SK-N-SH (cell line): ENCODE measurements around the gene TBC1D17. TPM values are rescaled to one million over a fixed set of nuclear protein-coding genes. Genes with fewer than 3 reads are reported as not detected.
A peak's percentile ranks its signal among the peaks of the same experiment; 100 is the strongest.

Source experiments
- CTCF ChIA-PET: fragments of 300-600, 350-600 bp; formaldehyde crosslinking; extraction: SDS; loops from one replicate; lab custom pipeline; 2021; lab: Yijun Ruan, JAX
- POLR2A ChIA-PET: fragments of 350-600 bp; sonication (Branson Sonifier 250); formaldehyde crosslinking; extraction: SDS; loops from one replicate; lab custom pipeline; 2020; ENCODE audit warnings: antibody characterized with exemption, inconsistent platforms; lab: Yijun Ruan, JAX
- DNase-seq: peaks from one replicate; pipeline ENCODE4 v3.0.0; 2012
- H2AFZ ChIP-seq: fragments of 200-600 bp; sonication (generic); 2 replicates; pipeline ENCODE4 v1.8.1; 2016; ENCODE audit warnings: antibody characterized with exemption, mild to moderate bottlenecking, low read depth
- H3F3A ChIP-seq: fragments of 200-600 bp; sonication (generic); replicated peaks from 2 replicates; pipeline ENCODE3; 2016; ENCODE audit warnings: antibody characterized with exemption, mild to moderate bottlenecking; ENCODE audit not compliant: insufficient read depth
- H3K27ac ChIP-seq, 2 experiments: fragments of 200-500 bp in 1 of 2; fragments of 200-600 bp in 1 of 2; sonication (Bioruptor generic) in 1 of 2; sonication (generic), shearing (Covaris generic) in 1 of 2; 2 replicates each; pipeline versions ENCODE4 v1.5.1 to v1.6.1; 2014 to 2016; ENCODE audit warnings: low read depth in 2 of 2, inconsistent platforms in 1 of 2, low read length in 1 of 2, mild to moderate bottlenecking in 1 of 2, mixed read lengths in 1 of 2
- H3K27me3 ChIP-seq: fragments of 200-600 bp; sonication (generic), shearing (Covaris generic); 2 replicates; pipeline ENCODE4 v1.6.1; 2016; ENCODE audit warnings: mixed run types; ENCODE audit not compliant: insufficient read depth
- H3K36me3 ChIP-seq, 2 experiments: fragments of 200-500 bp in 1 of 2; fragments of 200-600 bp in 1 of 2; sonication (Bioruptor generic) in 1 of 2; sonication (generic) in 1 of 2; replicated peaks in 1 of 2; 2 replicates each; pipeline versions ENCODE3 to v1.5.1; 2014 to 2016; ENCODE audit warnings: low read length in 1 of 2, mild to moderate bottlenecking in 1 of 2; ENCODE audit not compliant: insufficient read depth in 2 of 2, control insufficient read depth in 1 of 2
- H3K4me1 ChIP-seq, 2 experiments: fragments of 200-500 bp in 1 of 2; fragments of 200-600 bp in 1 of 2; sonication (Bioruptor generic) in 1 of 2; sonication (generic), shearing (Covaris generic) in 1 of 2; 2 replicates each; pipeline versions ENCODE4 v1.5.1 to v1.6.1; 2014 to 2016; ENCODE audit warnings: low read depth in 1 of 2, low read length in 1 of 2, mixed run types in 1 of 2; ENCODE audit not compliant: insufficient read depth in 2 of 2, control insufficient read depth in 1 of 2
- H3K4me2 ChIP-seq: fragments of 200-600 bp; sonication (generic), shearing (Covaris generic); 2 replicates; pipeline ENCODE4 v1.6.1; 2017; ENCODE audit warnings: mixed run types
- H3K4me3 ChIP-seq, 2 experiments: fragments of 200-500 bp in 1 of 2; fragments of 200-600 bp in 1 of 2; sonication (Bioruptor generic) in 1 of 2; sonication (generic), shearing (Covaris generic) in 1 of 2; 2 replicates each; pipeline versions ENCODE4 v1.5.1 to v1.8.1; 2014 to 2016; ENCODE audit warnings: low read depth in 2 of 2, inconsistent platforms in 1 of 2, low read length in 1 of 2, mild to moderate bottlenecking in 1 of 2, mixed read lengths in 1 of 2, moderate library complexity in 1 of 2
- H3K79me2 ChIP-seq: fragments of 200-600 bp; sonication (generic); 2 replicates; pipeline ENCODE4 v1.8.1; 2017; ENCODE audit warnings: mild to moderate bottlenecking; ENCODE audit not compliant: insufficient read depth
- H3K9ac ChIP-seq: fragments of 200-600 bp; sonication (generic); 2 replicates; pipeline ENCODE4 v1.6.1; 2017; ENCODE audit warnings: mixed run types
- H3K9me2 ChIP-seq: fragments of 200-600 bp; sonication (generic); 2 replicates; pipeline ENCODE4 v1.6.1; 2017; ENCODE audit warnings: mixed run types
- H3K9me3 ChIP-seq: fragments of 200-600 bp; sonication (generic); 2 replicates; pipeline ENCODE4 v1.6.1; 2017; ENCODE audit warnings: mixed run types, mild to moderate bottlenecking, moderate library complexity
- H4K20me1 ChIP-seq: fragments of 200-600 bp; sonication (generic); 2 replicates; pipeline ENCODE4 v1.6.1; 2017; ENCODE audit warnings: mild to moderate bottlenecking, mixed run types; ENCODE audit not compliant: insufficient read depth
- CTCF ChIP-seq: fragments of 200-600 bp; sonication (generic); IDR thresholded peaks from 2 replicates; pipeline ENCODE4 v1.6.1; 2017; ENCODE audit warnings: antibody characterized with exemption, mild to moderate bottlenecking, moderate library complexity
- ELF1 ChIP-seq: IDR thresholded peaks from 2 replicates; pipeline ENCODE4 v1.4.0; 2012
- EP300 ChIP-seq, 2 experiments: IDR thresholded peaks; 2 replicates each; pipeline versions ENCODE4 v1.4.0 to v1.6.1; 2012; ENCODE audit warnings: borderline replicate concordance in 1 of 2, low read depth in 1 of 2, low read length in 1 of 2
- EZH2phosphoT487 ChIP-seq: fragments of 200-600 bp; sonication (generic); IDR thresholded peaks from 2 replicates; pipeline ENCODE4 v1.6.1; 2017; ENCODE audit warnings: low read depth, mixed run types, mild to moderate bottlenecking, antibody characterized with exemption, moderate library complexity, borderline replicate concordance
- FOSL2 ChIP-seq: IDR thresholded peaks from 2 replicates; pipeline ENCODE4 v1.4.0; 2012; ENCODE audit warnings: low read depth, mild to moderate bottlenecking, moderate library complexity, borderline replicate concordance
- FOXJ3 ChIP-seq: sonication (generic); formaldehyde crosslinking; IDR thresholded peaks from 2 replicates; pipeline ENCODE4 v1.5.1; 2020; ENCODE audit warnings: mild to moderate bottlenecking, missing genetic modification reagents
- FOXM1 ChIP-seq: IDR thresholded peaks from 2 replicates; pipeline ENCODE4 v1.4.0; 2012; ENCODE audit warnings: low read depth, mild to moderate bottlenecking
- GABPA ChIP-seq: IDR thresholded peaks from 2 replicates; pipeline ENCODE4 v1.4.0; 2012; ENCODE audit warnings: low read depth, mild to moderate bottlenecking
- JUND ChIP-seq: IDR thresholded peaks from 2 replicates; pipeline ENCODE4 v1.4.0; 2012
- MAX ChIP-seq: IDR thresholded peaks from 2 replicates; pipeline ENCODE4 v1.4.0; 2012; ENCODE audit warnings: low read depth
- POLR2AphosphoS5 ChIP-seq: IDR thresholded peaks from 2 replicates; pipeline ENCODE4 v1.6.1; 2012; ENCODE audit warnings: low read depth, low read length
- RCOR1 ChIP-seq: fragments of 150-350 bp; IDR thresholded peaks from 2 replicates; pipeline ENCODE4 v1.6.1; 2017; ENCODE audit warnings: antibody characterized with exemption, low read length
- RFX5 ChIP-seq: IDR thresholded peaks from 2 replicates; pipeline ENCODE4 v1.6.1; 2012; ENCODE audit warnings: mild to moderate bottlenecking, improper control_type of control experiment, low read length
- TCF12 ChIP-seq: IDR thresholded peaks from 2 replicates; pipeline ENCODE4 v1.4.0; 2012
- YY1 ChIP-seq: IDR thresholded peaks from 2 replicates; pipeline ENCODE4 v1.4.0; 2012; ENCODE audit warnings: low read depth, mild to moderate bottlenecking
- WGBS: methylation state at CpG from one replicate; pipeline ENCODE4 v1.1.6; 2017; ENCODE audit warnings: low lambda C conversion rate; 5-methylcytosine and 5-hydroxymethylcytosine counted together
- polyA plus RNA-seq, 3 experiments: library from polyadenylated mRNA; depleted of rRNA; stranded (reverse); fragments of >200 nt; gene quantifications; 2 replicates each; pipeline ENCODE4 v1.2.3, GENCODE V29; 2012
- TF ChIP-seq, protein P1 (sequence below): IDR thresholded peaks from 2 replicates; pipeline ENCODE4; 2012
- TF ChIP-seq, protein P2 (sequence below): fragments of 150-350 bp; IDR thresholded peaks from 2 replicates; pipeline ENCODE4 v1.6.1; 2016; ENCODE audit warnings: mild to moderate bottlenecking, low read depth, low read length

The TBC1D17 gene
- polyA plus RNA-seq, 1 of the 3 experiments (the other 2 are of a cell fraction), result 28.3 TPM

GRCh38 chr19:49847731-49848696 lies 29.5 kb upstream of the TBC1D17 start:
- H4K20me1 ChIP-seq, result peaks cover 14% of the 10 kb centered on the region
- TF ChIP-seq YY1, result no peak
- TF ChIP-seq FOSL2, result peak; percentile 65
- TF ChIP-seq JUND, result peak; percentile 34; the same call in 1 of the 2 replicates
- no peak for TF ChIP-seq TCF12
- TF ChIP-seq MAX, result peak; percentile 59
- peaks cover 0 to 6% of the 10 kb centered on the region in 2 experiments for H3K36me3 ChIP-seq
- POLR2A ChIA-PET, result interaction anchor here (0.9 kb wide), 1 partner anchor 21 kb away, joined by 4 read pairs; no protein-coding TSS in a partner anchor
- H3K9me3 ChIP-seq, result no peaks in the 10 kb centered on the region
- H3K4me3 ChIP-seq, result no peak overlapping the region
- no peaks in the 10 kb centered on the region for H3K27me3 ChIP-seq
- peaks cover 13 to 21% of the 10 kb centered on the region in 2 experiments; a peak in 3 of 4 replicates for H3K4me1 ChIP-seq
- peak overlapping the region; percentile 8; the same call in 1 of the 2 replicates for H3K4me2 ChIP-seq
- no peaks in the 10 kb centered on the region for H3K9me2 ChIP-seq
- WGBS, result 82% methylated on average over 10 of the region's 10 CpGs
- no peak for DNase-seq
- peaks cover 30% of the 10 kb centered on the region for H3K79me2 ChIP-seq
- peaks cover 35% of the 10 kb centered on the region for H3F3A ChIP-seq
- H2AFZ ChIP-seq, result no peak overlapping the region
- H3K27ac ChIP-seq, result peak overlapping the region in 1 of 2 experiments; percentile 79; a peak in 2 of 4 replicates
- H3K9ac ChIP-seq, result peak overlapping the region; percentile 9; the same call in 1 of the 2 replicates
- CTCF ChIA-PET, result interaction anchor here (0.6 to 1.1 kb wide), 3 partner anchors 14 to 451 kb away, joined by 3 read pairs; no protein-coding TSS in a partner anchor

- H3K27ac ChIP-seq, result peak overlapping the region in 1 of 2 experiments; percentile 79; a peak in 2 of 4 replicates
- peaks cover 23% of the 10 kb centered on the region for H4K20me1 ChIP-seq
- CTCF ChIA-PET, result no interaction called here
- no peak overlapping the region for H3K4me2 ChIP-seq
- H2AFZ ChIP-seq, result no peak overlapping the region
- H3K4me1 ChIP-seq, result peaks cover 15 to 30% of the 10 kb centered on the region in 2 experiments; a peak in 3 of 4 replicates
- H3K9ac ChIP-seq, result no peak overlapping the region; the same call in 1 of the 2 replicates
- DNase-seq, result no peak
- TF ChIP-seq RCOR1 (no peak), GABPA (no peak), FOXM1 (no peak), CTCF (no peak), POLR2AphosphoS5 (no peak), FOXJ3 (CRISPR knock-in tag) (no peak), EZH2phosphoT487 (no peak), MAX (no peak), ELF1 (no peak), FOSL2 (no peak), EP300 (IDR thresholded peaks at IDR 0.05; ENCODE audit: borderline replicate concordance in 1 of 2, low read depth in 1 of 2, low read length in 1 of 2) (no peak), YY1 (no peak), RFX5 (no peak), TCF12 (no peak)
- TF ChIP-seq, protein P1, sequence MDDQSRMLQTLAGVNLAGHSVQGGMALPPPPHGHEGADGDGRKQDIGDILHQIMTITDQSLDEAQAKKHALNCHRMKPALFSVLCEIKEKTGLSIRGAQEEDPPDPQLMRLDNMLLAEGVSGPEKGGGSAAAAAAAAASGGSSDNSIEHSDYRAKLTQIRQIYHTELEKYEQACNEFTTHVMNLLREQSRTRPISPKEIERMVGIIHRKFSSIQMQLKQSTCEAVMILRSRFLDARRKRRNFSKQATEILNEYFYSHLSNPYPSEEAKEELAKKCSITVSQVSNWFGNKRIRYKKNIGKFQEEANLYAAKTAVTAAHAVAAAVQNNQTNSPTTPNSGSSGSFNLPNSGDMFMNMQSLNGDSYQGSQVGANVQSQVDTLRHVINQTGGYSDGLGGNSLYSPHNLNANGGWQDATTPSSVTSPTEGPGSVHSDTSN, result no peak
- TF ChIP-seq, protein P2, sequence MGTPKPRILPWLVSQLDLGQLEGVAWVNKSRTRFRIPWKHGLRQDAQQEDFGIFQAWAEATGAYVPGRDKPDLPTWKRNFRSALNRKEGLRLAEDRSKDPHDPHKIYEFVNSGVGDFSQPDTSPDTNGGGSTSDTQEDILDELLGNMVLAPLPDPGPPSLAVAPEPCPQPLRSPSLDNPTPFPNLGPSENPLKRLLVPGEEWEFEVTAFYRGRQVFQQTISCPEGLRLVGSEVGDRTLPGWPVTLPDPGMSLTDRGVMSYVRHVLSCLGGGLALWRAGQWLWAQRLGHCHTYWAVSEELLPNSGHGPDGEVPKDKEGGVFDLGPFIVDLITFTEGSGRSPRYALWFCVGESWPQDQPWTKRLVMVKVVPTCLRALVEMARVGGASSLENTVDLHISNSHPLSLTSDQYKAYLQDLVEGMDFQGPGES, result no peak
- H3K36me3 ChIP-seq, result peaks cover 0 to 7% of the 10 kb centered on the region in 2 experiments
- peaks cover 39% of the 10 kb centered on the region for H3K79me2 ChIP-seq
- H3F3A ChIP-seq, result peaks cover 39% of the 10 kb centered on the region
- no peaks in the 10 kb centered on the region for H3K9me2 ChIP-seq
- POLR2A ChIA-PET, result no interaction called here
- H3K9me3 ChIP-seq, result no peaks in the 10 kb centered on the region
- no peak overlapping the region for H3K4me3 ChIP-seq
- no peaks in the 10 kb centered on the region for H3K27me3 ChIP-seq
- WGBS, result 89% methylated on average over 3 of the region's 3 CpGs
Observed at GRCh38 chr19:49848938-49849337, 28.6 kb upstream of the TBC1D17 start.
